WTC11 (cell line): Measurements from ENCODE around the gene GTF3C4. TPM values are rescaled to one million over a fixed set of nuclear protein-coding genes. Genes with fewer than 3 reads are reported as not detected.

Experiments
- ATAC-seq: fragments of 200-7000 bp; cut with Tn5 transposase; 2 replicates; pipeline ENCODE4 v1.10.0; 2021; ENCODE audit warnings: mild to moderate bottlenecking, moderate library complexity
- CTCF ChIA-PET: fragments of 300-600 bp; sonication (Branson Sonifier 250); formaldehyde crosslinking; loops from one replicate; lab custom pipeline; 2021; ENCODE audit warnings: antibody characterized with exemption; lab: Charles Lee
- POLR2A ChIA-PET: fragments of 350-600 bp; sonication (Branson Sonifier 250); formaldehyde crosslinking; loops from one replicate; lab custom pipeline; 2021; ENCODE audit warnings: antibody characterized with exemption; lab: Charles Lee
- DNase-seq: peaks from one replicate; pipeline ENCODE4 v3.0.0; 2021; ENCODE audit warnings: low spot score
- H3K27ac Mint-ChIP-seq: 2 replicates; pipeline ENCODE4 v1.8.0; 2021; ENCODE audit warnings: mixed read lengths
- H3K27me3 Mint-ChIP-seq: 2 replicates; pipeline ENCODE4 v1.8.0; 2021; ENCODE audit warnings: low read depth, mild to moderate bottlenecking, moderate library complexity, mixed read lengths
- H3K36me3 Mint-ChIP-seq: 2 replicates; pipeline ENCODE4 v1.8.0; 2021; ENCODE audit warnings: mixed read lengths
- H3K4me1 Mint-ChIP-seq: 2 replicates; pipeline ENCODE4 v1.8.0; 2022; ENCODE audit warnings: mixed read lengths
- H3K4me3 Mint-ChIP-seq: 2 replicates; pipeline ENCODE4 v1.8.0; 2021; ENCODE audit warnings: mild to moderate bottlenecking, moderate library complexity, mixed read lengths
- H3K9me3 Mint-ChIP-seq: 2 replicates; pipeline ENCODE4 v1.8.0; 2021; ENCODE audit warnings: mixed read lengths
- ARID4B ChIP-seq: sonication (generic); formaldehyde crosslinking; IDR thresholded peaks from 2 replicates; pipeline ENCODE4 v1.8.0; 2023; ENCODE audit warnings: missing genetic modification reagents, mild to moderate bottlenecking, borderline replicate concordance
- ATF1 ChIP-seq: sonication (generic); formaldehyde crosslinking; IDR thresholded peaks from 2 replicates; pipeline ENCODE4 v1.8.1; 2023; ENCODE audit warnings: mild to moderate bottlenecking, moderate library complexity, missing genetic modification reagents
- E2F1 ChIP-seq: sonication (generic); formaldehyde crosslinking; IDR thresholded peaks from 2 replicates; pipeline ENCODE4 v1.8.0; 2022; ENCODE audit warnings: mild to moderate bottlenecking, missing genetic modification reagents
- ELF4 ChIP-seq: sonication (generic); formaldehyde crosslinking; IDR thresholded peaks from 2 replicates; pipeline ENCODE4 v1.8.1; 2022; ENCODE audit warnings: low read depth, mild to moderate bottlenecking, moderate library complexity, missing genetic modification reagents
- ERG ChIP-seq: fragments of 250-450 bp; sonication (Bioruptor Pico); IDR thresholded peaks from 2 replicates; pipeline ENCODE4 v1.8.0; 2021; ENCODE audit warnings: mild to moderate bottlenecking
- FOXP1 ChIP-seq: sonication (generic); formaldehyde crosslinking; IDR thresholded peaks from 2 replicates; pipeline ENCODE4 v1.8.0; 2022; ENCODE audit warnings: missing genetic modification reagents, mild to moderate bottlenecking, moderate library complexity, borderline replicate concordance
- FOXP4 ChIP-seq: sonication (generic); formaldehyde crosslinking; IDR thresholded peaks from 2 replicates; pipeline ENCODE4 v1.8.0; 2022; ENCODE audit warnings: mild to moderate bottlenecking, missing genetic modification reagents
- GTF2I ChIP-seq: fragments of 250-450 bp; sonication (Bioruptor Pico); conservative IDR thresholded peaks from 2 replicates; pipeline ENCODE4 v1.4.0; 2021; ENCODE audit warnings: mild to moderate bottlenecking
- HMGA2 ChIP-seq: fragments of 250-450 bp; sonication (Bioruptor Pico); IDR thresholded peaks from 2 replicates; pipeline ENCODE4 v1.4.0; 2021; ENCODE audit warnings: mild to moderate bottlenecking, moderate library complexity
- JUN ChIP-seq: sonication (generic); formaldehyde crosslinking; IDR thresholded peaks from 2 replicates; pipeline ENCODE4 v1.8.0; 2023; ENCODE audit warnings: mild to moderate bottlenecking, missing genetic modification reagents
- NFATC4 ChIP-seq: fragments of 250-450 bp; sonication (Bioruptor Pico); IDR thresholded peaks from 2 replicates; pipeline ENCODE4 v1.9.0; 2021; ENCODE audit warnings: mild to moderate bottlenecking
- NR3C1 ChIP-seq: sonication (generic); formaldehyde crosslinking; conservative IDR thresholded peaks from 2 replicates; pipeline ENCODE4 v1.8.1; 2023; ENCODE audit warnings: low read depth, mild to moderate bottlenecking, missing genetic modification reagents
- PRDM15 ChIP-seq: sonication (generic); formaldehyde crosslinking; IDR thresholded peaks from 2 replicates; pipeline ENCODE4 v1.8.0; 2022; ENCODE audit warnings: missing genetic modification reagents
- PRRX2 ChIP-seq: fragments of 250-450 bp; sonication (Bioruptor Pico); IDR thresholded peaks from 2 replicates; pipeline ENCODE4 v1.8.0; 2021; ENCODE audit warnings: mild to moderate bottlenecking
- STAT6 ChIP-seq: sonication (generic); formaldehyde crosslinking; conservative IDR thresholded peaks from 2 replicates; pipeline ENCODE4 v1.8.1; 2023; ENCODE audit warnings: mild to moderate bottlenecking, low read depth, missing genetic modification reagents, moderate library complexity
- ZNF138 ChIP-seq: sonication (generic); formaldehyde crosslinking; conservative IDR thresholded peaks from 2 replicates; pipeline ENCODE4 v1.8.1; 2022; ENCODE audit warnings: mild to moderate bottlenecking, moderate library complexity, missing genetic modification reagents
- ZNF512 ChIP-seq: sonication (generic); formaldehyde crosslinking; IDR thresholded peaks from 2 replicates; pipeline ENCODE4 v1.8.1; 2022; ENCODE audit warnings: missing genetic modification reagents, borderline replicate concordance
- total RNA-seq: library from RNA; stranded (reverse); gene quantifications from 3 replicates; pipeline ENCODE4 v1.2.3, GENCODE V29; 2021

Gene GTF3C4
- total RNA-seq, 1 experiment from 2014 or later, result 31.6 TPM

GRCh38 chr9:132731230-132731629 is 61.0 kb downstream of the GTF3C4 start (continued):
- TF ChIP-seq E2F1 (no peak), PRDM15 (CRISPR knock-in tag) (no peak), NR3C1 (CRISPR knock-in tag) (no peak), FOXP1 (CRISPR knock-in tag) (no peak), ELF4 (CRISPR knock-in tag) (no peak), HMGA2 (CRISPR knock-in tag) (no peak)
- TF ChIP-seq, all 79 proteins: peak for 0

- no peaks in the 10 kb centered on the region for H3K36me3 Mint-ChIP-seq
- H3K9me3 Mint-ChIP-seq, result no peaks in the 10 kb centered on the region
- ATAC-seq, result no peak
- H3K27ac Mint-ChIP-seq, result no peak overlapping the region
- no peaks in the 10 kb centered on the region; the same call in 1 of the 2 replicates for H3K27me3 Mint-ChIP-seq
- DNase-seq, result no peak
- ChIA-PET POLR2A (no interaction called here), CTCF (interaction anchor here (0.6 to 1.2 kb wide), 4 partner anchors 30 to 100 kb away, joined by 3 to 4 read pairs (median 3); no protein-coding TSS in a partner anchor)
- peaks cover 11% of the 10 kb centered on the region for H3K4me1 Mint-ChIP-seq
- H3K4me3 Mint-ChIP-seq, result no peak overlapping the region
- TF ChIP-seq ZNF512 (CRISPR knock-in tag) (no peak), FOXP4 (no peak), NFATC4 (CRISPR knock-in tag) (no peak), JUN (no peak), GTF2I (CRISPR knock-in tag) (no peak), ZNF138 (CRISPR knock-in tag) (no peak), ARID4B (CRISPR knock-in tag) (no peak), STAT6 (CRISPR knock-in tag) (no peak), ERG (CRISPR knock-in tag) (no peak), ATF1 (CRISPR knock-in tag) (no peak), PRRX2 (CRISPR knock-in tag) (no peak)
Observed at GRCh38 chr9:132732326-132733259, 62.3 kb downstream of the GTF3C4 start.
